ENCODE results near the gene AHI1.

The AHI1 gene

GRCh38 chr6:135537741-135538301 lies 40.3 kb upstream of the AHI1 start:
- Histone ChIP-seq H2AFZ (ENCODE audit: low read depth) (no peak overlapping the region), H3K4me1 (ENCODE audit: low read depth, poor library complexity, severe bottlenecking) (peaks cover 20% of the 10 kb centered on the region), H3K27me3 (ENCODE audit: insufficient read depth, low read depth) (no peaks in the 10 kb centered on the region), H3K79me2 (ENCODE audit: insufficient read depth, low read depth) (no peaks in the 10 kb centered on the region), H3K27ac (no peak overlapping the region), H3K4me2 (no peak overlapping the region), H4K20me1 (ENCODE audit: insufficient read depth) (no peaks in the 10 kb centered on the region), H3K36me3 (ENCODE audit: insufficient read depth) (no peaks in the 10 kb centered on the region), H3K9ac (no peak overlapping the region), H3K4me3 (IDR thresholded peaks at IDR 0.05; ENCODE audit: insufficient read depth, low read depth, low read length) (no peak overlapping the region)
- TF ChIP-seq, protein P1, sequence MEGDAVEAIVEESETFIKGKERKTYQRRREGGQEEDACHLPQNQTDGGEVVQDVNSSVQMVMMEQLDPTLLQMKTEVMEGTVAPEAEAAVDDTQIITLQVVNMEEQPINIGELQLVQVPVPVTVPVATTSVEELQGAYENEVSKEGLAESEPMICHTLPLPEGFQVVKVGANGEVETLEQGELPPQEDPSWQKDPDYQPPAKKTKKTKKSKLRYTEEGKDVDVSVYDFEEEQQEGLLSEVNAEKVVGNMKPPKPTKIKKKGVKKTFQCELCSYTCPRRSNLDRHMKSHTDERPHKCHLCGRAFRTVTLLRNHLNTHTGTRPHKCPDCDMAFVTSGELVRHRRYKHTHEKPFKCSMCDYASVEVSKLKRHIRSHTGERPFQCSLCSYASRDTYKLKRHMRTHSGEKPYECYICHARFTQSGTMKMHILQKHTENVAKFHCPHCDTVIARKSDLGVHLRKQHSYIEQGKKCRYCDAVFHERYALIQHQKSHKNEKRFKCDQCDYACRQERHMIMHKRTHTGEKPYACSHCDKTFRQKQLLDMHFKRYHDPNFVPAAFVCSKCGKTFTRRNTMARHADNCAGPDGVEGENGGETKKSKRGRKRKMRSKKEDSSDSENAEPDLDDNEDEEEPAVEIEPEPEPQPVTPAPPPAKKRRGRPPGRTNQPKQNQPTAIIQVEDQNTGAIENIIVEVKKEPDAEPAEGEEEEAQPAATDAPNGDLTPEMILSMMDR (conservative IDR thresholded peaks at IDR 0.05; ENCODE audit: low read depth, low read length): no peak

GRCh38 chr6:135535989-135536414 lies 38.5 kb upstream of the AHI1 start:
- H3K36me3 ChIP-seq (ENCODE audit: insufficient read depth): no peaks in the 10 kb centered on the region
- no peak overlapping the region for H3K9ac ChIP-seq

GRCh38 chr6:135534773-135535380 lies 37.3 kb upstream of the AHI1 start:
- H3K9ac ChIP-seq: no peak overlapping the region
- no peak overlapping the region for H3K4me2 ChIP-seq
- H3K27me3 ChIP-seq (ENCODE audit: insufficient read depth, low read depth): no peaks in the 10 kb centered on the region
- H3K36me3 ChIP-seq (ENCODE audit: insufficient read depth): no peaks in the 10 kb centered on the region
- no peaks in the 10 kb centered on the region for H3K79me2 ChIP-seq (ENCODE audit: insufficient read depth, low read depth)
- H3K4me3 ChIP-seq (IDR thresholded peaks at IDR 0.05; ENCODE audit: insufficient read depth, low read depth, low read length): no peak overlapping the region
- H3K27ac ChIP-seq: no peak overlapping the region
- peaks cover 20% of the 10 kb centered on the region for H3K4me1 ChIP-seq (ENCODE audit: low read depth, poor library complexity, severe bottlenecking)
- H2AFZ ChIP-seq (ENCODE audit: low read depth): no peak overlapping the region
- TF ChIP-seq, protein P1 (conservative IDR thresholded peaks at IDR 0.05; ENCODE audit: low read depth, low read length): no peak
- H4K20me1 ChIP-seq (ENCODE audit: insufficient read depth): no peaks in the 10 kb centered on the region

More at GRCh38 chr6:135535989-135536414, 38.5 kb upstream of the AHI1 start:
- peak overlapping the region; percentile 57; the same call in 1 of the 2 replicates for H2AFZ ChIP-seq (ENCODE audit: low read depth)
- no peaks in the 10 kb centered on the region for H4K20me1 ChIP-seq (ENCODE audit: insufficient read depth)
- H3K4me2 ChIP-seq: 0 out of 2 replicates have a peak overlapping the region, but pooled peaks have one; percentile 21
- no peak overlapping the region for H3K4me3 ChIP-seq (IDR thresholded peaks at IDR 0.05; ENCODE audit: insufficient read depth, low read depth, low read length)
- no peak overlapping the region for H3K27ac ChIP-seq
- H3K4me1 ChIP-seq (ENCODE audit: low read depth, poor library complexity, severe bottlenecking): peaks cover 20% of the 10 kb centered on the region
- no peaks in the 10 kb centered on the region for H3K79me2 ChIP-seq (ENCODE audit: insufficient read depth, low read depth)
- H3K27me3 ChIP-seq (ENCODE audit: insufficient read depth, low read depth): no peaks in the 10 kb centered on the region
- TF ChIP-seq, protein P1 (conservative IDR thresholded peaks at IDR 0.05; ENCODE audit: low read depth, low read length): peak; percentile 88

DNA sequence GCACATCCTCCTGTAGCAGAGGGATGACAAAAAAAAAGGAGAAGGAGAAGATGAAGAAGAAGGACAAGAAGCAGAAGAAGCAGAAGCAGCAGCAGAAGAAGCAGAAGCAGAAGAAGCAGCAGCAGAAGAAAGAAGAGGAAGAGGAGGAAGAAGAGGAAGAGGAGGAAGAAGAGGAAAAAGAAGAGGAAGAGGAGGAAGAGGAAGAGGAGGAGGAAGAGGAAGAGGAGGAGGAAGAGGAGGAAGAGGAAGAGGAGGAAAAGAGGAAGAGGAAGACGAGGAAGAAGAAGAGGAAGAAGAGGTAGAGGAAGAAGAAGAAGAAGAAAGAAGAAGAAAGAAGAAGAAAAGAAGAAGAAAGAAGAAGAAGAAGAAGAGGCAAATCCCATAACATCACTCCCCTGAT lies 35.0 kb upstream of the AHI1 start:
- H2AFZ ChIP-seq (ENCODE audit: low read depth): no peak overlapping the region
- no peak overlapping the region for H3K4me2 ChIP-seq
- H3K9ac ChIP-seq: no peak overlapping the region
- no peaks in the 10 kb centered on the region for H3K36me3 ChIP-seq (ENCODE audit: insufficient read depth)
- no peaks in the 10 kb centered on the region for H4K20me1 ChIP-seq (ENCODE audit: insufficient read depth)
- H3K27ac ChIP-seq: no peak overlapping the region
- H3K79me2 ChIP-seq (ENCODE audit: insufficient read depth, low read depth): no peaks in the 10 kb centered on the region
- no peaks in the 10 kb centered on the region for H3K27me3 ChIP-seq (ENCODE audit: insufficient read depth, low read depth)
- TF ChIP-seq, protein P1 (conservative IDR thresholded peaks at IDR 0.05; ENCODE audit: low read depth, low read length): no peak
- H3K4me3 ChIP-seq (IDR thresholded peaks at IDR 0.05; ENCODE audit: insufficient read depth, low read depth, low read length): no peak overlapping the region
- H3K4me1 ChIP-seq (ENCODE audit: low read depth, poor library complexity, severe bottlenecking): peaks cover 14% of the 10 kb centered on the region

Data from KMS-11 (cell line).